Thyroid gland (tissue), 4 donors: ENCODE measurements around the gene LRRC36.

Experiments
- POLR2A ChIP-seq, 2 donors: fragments of 450-650 bp; IDR thresholded peaks; one replicate each; pipeline ENCODE4 v1.6.1; 2017; ENCODE audit warnings: antibody characterized with exemption in 2 of 2, mild to moderate bottlenecking in 2 of 2, moderate library complexity in 1 of 2
- TF ChIP-seq, protein P1 (sequence below), 6 experiments: fragments of 200-600 bp in 3 of 6; fragments of 450-650 bp in 3 of 6; sonication (generic) in 3 of 6; IDR thresholded peaks; one replicate each; pipeline ENCODE4 v1.5.1; 2016 to 2019; ENCODE audit warnings: antibody characterized with exemption in 6 of 6, mild to moderate bottlenecking in 2 of 6, inconsistent platforms in 1 of 6, moderate library complexity in 1 of 6

DNA sequence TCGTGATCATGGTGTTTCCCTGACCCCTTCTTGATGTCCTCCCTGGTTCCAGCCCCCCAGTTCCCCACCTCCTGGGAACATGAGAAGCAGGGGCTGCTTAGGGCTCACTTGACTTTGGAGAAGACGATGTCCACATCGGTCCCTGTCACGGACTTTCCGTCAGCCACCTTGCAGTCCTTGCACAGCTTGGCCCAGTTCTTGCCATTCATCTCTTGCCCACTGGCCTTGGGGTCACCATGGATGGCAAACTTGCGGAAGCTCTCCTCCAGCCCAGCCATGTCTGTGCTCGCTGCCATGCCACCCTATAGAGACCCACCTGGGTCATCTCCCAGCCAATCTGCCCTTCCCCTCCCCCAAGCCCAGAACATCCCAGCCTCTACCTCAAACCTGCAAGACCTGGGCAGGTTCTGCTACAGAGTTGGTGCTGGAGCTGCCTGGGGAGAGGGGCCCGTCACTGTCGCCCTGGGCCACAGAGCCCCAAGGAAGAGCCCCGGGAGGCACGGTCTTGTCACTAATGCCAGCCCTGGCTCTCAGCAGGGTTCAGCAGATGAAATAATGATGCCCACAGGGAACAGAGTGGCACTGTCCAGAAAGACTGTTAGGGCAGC, 64.3 kb downstream of the LRRC36 start:
- TF ChIP-seq, protein P1, sequence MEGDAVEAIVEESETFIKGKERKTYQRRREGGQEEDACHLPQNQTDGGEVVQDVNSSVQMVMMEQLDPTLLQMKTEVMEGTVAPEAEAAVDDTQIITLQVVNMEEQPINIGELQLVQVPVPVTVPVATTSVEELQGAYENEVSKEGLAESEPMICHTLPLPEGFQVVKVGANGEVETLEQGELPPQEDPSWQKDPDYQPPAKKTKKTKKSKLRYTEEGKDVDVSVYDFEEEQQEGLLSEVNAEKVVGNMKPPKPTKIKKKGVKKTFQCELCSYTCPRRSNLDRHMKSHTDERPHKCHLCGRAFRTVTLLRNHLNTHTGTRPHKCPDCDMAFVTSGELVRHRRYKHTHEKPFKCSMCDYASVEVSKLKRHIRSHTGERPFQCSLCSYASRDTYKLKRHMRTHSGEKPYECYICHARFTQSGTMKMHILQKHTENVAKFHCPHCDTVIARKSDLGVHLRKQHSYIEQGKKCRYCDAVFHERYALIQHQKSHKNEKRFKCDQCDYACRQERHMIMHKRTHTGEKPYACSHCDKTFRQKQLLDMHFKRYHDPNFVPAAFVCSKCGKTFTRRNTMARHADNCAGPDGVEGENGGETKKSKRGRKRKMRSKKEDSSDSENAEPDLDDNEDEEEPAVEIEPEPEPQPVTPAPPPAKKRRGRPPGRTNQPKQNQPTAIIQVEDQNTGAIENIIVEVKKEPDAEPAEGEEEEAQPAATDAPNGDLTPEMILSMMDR (IDR thresholded peaks at IDR 0.05), result no peak
- TF ChIP-seq POLR2A (IDR thresholded peaks at IDR 0.05), result no peak
